Bronchial epithelial cell (primary cell): Measurements from ENCODE around the gene JMJD7. TPM values are rescaled to one million over a fixed set of nuclear protein-coding genes. Genes with fewer than 3 reads are reported as not detected.

Experiments used
- DNase-seq: peaks from one replicate; pipeline ENCODE4 v3.0.0-alpha.2; 2010; ENCODE audit warnings: low read depth
- FAIRE-seq: peaks from 2 replicates; lab custom pipeline; 2011; peaks lifted over from hg19 to GRCh38; lab: Jason Lieb, UNC
- H3K27me3 ChIP-seq: 2 replicates; pipeline ENCODE4 v1.5.1; 2011; ENCODE audit warnings: low read length; ENCODE audit not compliant: control insufficient read depth, insufficient read depth
- H3K36me3 ChIP-seq: 2 replicates; pipeline ENCODE4 v1.5.1; 2011; ENCODE audit warnings: low read length; ENCODE audit not compliant: control insufficient read depth, insufficient read depth
- H3K4me3 ChIP-seq: 2 replicates; pipeline ENCODE4 v1.5.1; 2011; ENCODE audit warnings: mild to moderate bottlenecking, low read depth, low read length, control low read depth
- total RNA-seq: library from RNA; depleted of rRNA; stranded (reverse); fragments of >200 nt; gene quantifications from 2 replicates; pipeline ENCODE4 v1.2.1, GENCODE V29; 2014
- TF ChIP-seq, protein P1 (sequence below): IDR thresholded peaks from 2 replicates; pipeline ENCODE4 v1.5.1; 2011; ENCODE audit warnings: mild to moderate bottlenecking, moderate library complexity, low read length, control low read depth, inconsistent platforms; ENCODE audit not compliant: insufficient read depth, severe bottlenecking

JMJD7 gene
- total RNA-seq, 1 donor from 2014 or later = 22.9 TPM

DNA sequence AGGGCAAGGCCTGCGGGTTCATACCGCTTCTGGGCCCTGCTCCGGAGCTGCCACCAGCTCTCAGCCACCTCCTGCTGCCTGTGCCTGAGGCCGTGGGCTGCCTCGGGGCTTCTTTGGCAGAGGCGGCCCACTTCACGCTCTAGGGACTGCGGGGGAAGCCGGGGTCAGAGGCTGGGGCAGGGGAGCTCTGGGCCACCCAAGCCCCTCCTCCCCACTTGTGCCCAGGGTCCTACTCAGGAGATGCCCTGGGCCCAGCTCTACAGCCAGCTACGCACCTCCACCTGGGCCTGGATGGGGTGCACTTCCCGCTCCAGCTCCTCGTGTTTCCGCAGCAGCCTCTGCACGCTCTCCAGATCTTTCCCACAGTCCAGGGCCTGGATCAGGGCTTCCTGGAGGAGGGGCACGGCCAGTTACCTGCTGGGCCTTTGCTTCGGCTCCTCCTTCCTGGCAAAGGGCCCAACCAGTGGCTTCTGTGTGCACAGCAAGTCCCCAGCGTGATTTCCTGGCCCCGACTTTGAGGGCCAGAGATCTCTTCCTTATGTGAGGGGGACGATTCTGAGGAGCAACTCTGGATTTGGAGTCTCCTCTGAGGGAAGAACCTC lies 34.7 kb downstream of the JMJD7 start:
- TF ChIP-seq, protein P1, sequence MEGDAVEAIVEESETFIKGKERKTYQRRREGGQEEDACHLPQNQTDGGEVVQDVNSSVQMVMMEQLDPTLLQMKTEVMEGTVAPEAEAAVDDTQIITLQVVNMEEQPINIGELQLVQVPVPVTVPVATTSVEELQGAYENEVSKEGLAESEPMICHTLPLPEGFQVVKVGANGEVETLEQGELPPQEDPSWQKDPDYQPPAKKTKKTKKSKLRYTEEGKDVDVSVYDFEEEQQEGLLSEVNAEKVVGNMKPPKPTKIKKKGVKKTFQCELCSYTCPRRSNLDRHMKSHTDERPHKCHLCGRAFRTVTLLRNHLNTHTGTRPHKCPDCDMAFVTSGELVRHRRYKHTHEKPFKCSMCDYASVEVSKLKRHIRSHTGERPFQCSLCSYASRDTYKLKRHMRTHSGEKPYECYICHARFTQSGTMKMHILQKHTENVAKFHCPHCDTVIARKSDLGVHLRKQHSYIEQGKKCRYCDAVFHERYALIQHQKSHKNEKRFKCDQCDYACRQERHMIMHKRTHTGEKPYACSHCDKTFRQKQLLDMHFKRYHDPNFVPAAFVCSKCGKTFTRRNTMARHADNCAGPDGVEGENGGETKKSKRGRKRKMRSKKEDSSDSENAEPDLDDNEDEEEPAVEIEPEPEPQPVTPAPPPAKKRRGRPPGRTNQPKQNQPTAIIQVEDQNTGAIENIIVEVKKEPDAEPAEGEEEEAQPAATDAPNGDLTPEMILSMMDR = no peak
- Histone ChIP-seq H3K36me3 (no peaks in the 10 kb centered on the region), H3K4me3 (no peak overlapping the region)

DNA sequence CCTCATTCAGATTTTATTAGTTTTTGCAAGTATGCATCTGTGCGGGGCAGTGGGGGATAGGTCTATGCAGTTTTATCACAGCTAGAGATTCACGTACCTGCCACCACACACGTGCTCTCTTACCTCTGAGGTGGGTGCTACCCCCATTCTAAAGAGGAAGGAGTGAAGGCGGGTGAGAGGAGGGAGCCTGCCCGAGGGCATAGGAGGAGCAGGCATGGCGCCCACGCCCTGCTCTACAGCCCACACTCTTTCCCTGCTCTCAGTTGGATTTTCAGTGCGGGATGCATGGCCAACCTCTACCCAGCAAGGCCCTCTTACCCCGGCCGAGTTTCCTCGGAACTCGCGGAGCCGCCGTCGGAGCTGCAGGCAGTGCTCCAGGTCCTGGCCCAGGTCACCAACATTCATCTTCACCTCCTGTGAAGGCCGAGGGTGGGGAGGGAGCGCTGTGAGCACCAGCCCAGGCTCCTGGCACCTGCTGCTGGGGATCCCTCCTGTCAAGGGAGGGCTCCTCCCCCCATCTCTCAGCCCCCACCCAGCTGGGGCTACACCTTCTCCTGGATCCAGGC lies 37.7 kb downstream of the JMJD7 start:
- no peak for FAIRE-seq
- Histone ChIP-seq H3K27me3 (no peaks in the 10 kb centered on the region), H3K36me3 (no peaks in the 10 kb centered on the region), H3K4me3 (no peak overlapping the region)
- TF ChIP-seq, protein P1 = no peak
- no peak for DNase-seq

More for the DNA sequence above, 34.7 kb downstream of the JMJD7 start:
- FAIRE-seq = no peak
- peak; percentile 15 for DNase-seq
- no peaks in the 10 kb centered on the region for H3K27me3 ChIP-seq

DNA sequence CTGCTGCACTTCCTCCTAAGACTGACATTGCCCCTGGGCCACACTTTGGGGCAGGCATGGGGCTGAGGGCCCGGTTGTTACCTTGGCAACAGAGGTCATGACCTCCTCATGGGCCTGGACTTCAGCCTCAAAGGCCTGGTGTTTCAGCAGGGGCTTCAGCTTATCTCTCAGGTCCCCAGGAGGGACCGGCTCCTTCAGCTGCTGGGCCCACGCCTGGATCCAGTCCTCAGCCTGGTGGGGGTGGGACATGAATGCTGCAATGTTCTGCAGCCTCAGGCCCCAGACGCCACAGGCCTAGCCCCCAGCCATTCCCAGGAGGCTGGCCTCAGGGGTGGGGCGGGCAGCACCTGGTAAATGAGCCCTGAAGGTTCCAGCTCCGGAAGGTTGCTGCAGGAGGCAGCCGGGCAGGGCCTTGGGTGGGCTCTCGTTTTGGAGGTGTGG lies 38.4 kb downstream of the JMJD7 start:
- Histone ChIP-seq H3K4me3 (no peak overlapping the region), H3K27me3 (no peaks in the 10 kb centered on the region), H3K36me3 (no peaks in the 10 kb centered on the region)
- FAIRE-seq = no peak
- TF ChIP-seq, protein P1 = no peak
- no peak for DNase-seq

DNA sequence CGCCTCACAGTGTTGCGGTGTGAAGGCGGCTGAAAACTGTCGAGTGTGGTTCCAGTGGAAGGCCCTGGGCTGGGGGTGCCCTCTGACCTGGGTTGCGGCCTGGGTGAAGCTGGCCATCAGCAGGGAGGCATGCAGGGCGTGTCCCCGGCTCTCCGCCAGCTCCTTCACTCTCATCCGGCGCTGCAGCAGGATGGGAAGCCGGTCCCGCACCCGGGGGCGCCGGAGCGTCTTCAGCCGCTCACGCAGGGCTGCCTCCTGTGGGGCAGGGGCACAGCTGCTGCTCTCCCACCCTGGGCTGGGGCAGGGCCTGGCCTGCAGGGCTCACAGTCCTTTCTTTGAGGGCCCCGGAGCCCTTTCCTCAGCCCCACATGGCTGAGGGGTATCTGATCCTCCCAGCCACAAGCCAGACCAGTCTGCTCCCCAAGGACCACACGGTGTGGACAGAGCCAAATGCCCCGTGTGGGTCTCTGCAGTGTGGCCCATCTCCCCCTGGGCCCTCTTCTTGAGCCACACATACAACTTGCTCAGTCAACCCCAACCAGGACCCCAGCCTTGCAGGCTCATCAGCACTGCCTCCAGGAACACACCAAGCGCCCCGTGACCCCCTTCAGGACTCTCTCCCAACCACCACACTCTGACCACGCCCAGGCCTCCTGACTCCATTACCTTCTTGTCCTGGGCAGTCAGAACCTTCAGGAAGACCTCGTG lies 39.1 kb downstream of the JMJD7 start:
- no peak for FAIRE-seq
- Histone ChIP-seq H3K27me3 (no peaks in the 10 kb centered on the region), H3K4me3 (no peak overlapping the region), H3K36me3 (no peaks in the 10 kb centered on the region)
- TF ChIP-seq, protein P1 = no peak
- DNase-seq = no peak

DNA sequence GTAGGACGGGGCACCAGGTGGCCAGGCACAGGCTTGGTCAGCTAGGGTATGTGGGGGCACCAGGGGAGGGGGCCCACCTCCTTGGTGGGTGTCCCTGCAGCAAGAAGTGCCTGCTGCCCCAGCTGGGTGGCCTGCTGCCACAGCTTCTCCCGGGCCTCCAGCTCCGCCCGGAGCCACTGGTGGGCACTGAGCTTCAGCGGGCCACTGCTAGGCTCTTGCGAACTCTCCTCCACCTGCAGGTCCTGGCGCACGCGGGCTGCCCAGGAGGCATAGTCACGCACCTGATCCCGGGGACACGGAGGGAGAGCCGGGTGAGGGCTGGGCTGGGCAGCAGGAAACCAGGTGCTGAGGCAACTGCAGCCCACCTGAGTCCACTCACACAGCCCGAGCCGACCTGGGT lies 40.4 kb downstream of the JMJD7 start:
- no peak overlapping the region for H3K4me3 ChIP-seq
- FAIRE-seq = no peak
- H3K27me3 ChIP-seq = no peaks in the 10 kb centered on the region
- TF ChIP-seq, protein P1 = no peak
- DNase-seq = no peak
- H3K36me3 ChIP-seq = no peaks in the 10 kb centered on the region
